HG02938 (cell line): ENCODE measurements around the gene PHLDB1.

Source experiments
- ATAC-seq: cut with Tn5 transposase; IDR thresholded peaks from one replicate; pipeline ENCODE4 v1.9.1; 2021; ENCODE audit warnings: mild to moderate bottlenecking, moderate library complexity; ENCODE audit not compliant: unreplicated experiment

Gene PHLDB1

GRCh38 chr11:118621784-118622375, 14.5 kb downstream of the PHLDB1 start:
- ATAC-seq, result no peak

DNA sequence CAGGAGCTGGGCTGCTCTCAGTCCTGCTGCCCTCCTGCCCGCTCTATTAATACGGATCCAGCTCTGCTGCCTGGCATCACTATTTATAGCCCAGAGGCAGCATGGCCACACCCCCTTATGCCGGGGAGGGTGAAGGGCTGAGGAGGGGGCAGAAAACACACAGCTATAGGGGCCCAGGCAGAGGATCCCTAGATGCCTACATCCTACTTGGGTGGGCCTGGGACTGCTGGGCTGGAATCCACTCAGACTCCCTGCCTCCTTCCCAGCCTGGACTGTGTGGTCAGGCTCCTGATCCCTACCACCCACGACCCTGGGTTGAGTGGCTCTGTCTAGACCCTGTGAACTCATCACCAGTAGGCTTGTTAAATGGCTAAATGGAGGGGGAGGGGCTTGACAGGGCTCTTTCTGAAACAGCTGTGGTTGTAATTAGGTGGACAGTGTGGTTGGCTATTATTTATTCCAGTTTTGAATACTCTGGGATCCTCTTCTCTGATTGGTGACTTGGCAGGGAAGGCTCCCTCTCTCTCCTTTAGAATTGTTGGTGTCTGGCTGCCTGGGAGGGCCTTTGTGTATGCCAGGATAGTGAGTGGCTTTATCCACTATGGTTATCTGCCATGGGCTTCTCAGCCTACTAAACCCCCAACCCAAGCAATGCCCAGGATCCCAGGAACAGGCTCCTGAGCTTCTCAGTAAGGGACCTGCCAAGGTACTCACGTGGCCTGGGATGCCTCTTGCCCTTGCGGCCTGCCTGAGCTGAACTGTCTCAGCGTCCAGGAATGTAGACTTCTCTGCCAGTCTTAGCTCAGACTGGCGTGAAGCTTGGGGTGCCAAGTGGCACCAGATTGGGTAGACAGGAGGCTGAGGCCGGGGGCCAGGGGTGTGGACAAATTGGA, 15.2 kb downstream of the PHLDB1 start:
- ATAC-seq, result no peak

DNA sequence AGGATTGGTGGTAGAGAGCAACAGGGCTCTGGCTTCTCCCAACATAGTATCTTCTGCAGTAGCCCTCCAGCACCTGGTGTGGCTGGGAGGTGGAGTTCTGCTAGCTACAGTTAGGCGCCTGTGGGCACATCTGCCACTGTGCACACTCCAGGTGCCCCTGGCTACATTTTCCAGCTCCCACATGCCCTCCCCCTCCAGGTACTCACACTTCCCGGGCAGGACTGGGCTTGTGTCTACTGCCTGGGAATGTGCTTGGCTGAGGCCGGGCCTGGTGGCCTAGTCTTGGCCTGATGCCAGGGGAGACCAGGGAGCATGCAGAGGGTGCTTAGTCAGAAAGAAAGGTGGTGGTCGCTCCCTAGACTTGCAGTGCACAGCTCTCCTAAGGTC, 15.8 kb downstream of the PHLDB1 start:
- ATAC-seq, result no peak

DNA sequence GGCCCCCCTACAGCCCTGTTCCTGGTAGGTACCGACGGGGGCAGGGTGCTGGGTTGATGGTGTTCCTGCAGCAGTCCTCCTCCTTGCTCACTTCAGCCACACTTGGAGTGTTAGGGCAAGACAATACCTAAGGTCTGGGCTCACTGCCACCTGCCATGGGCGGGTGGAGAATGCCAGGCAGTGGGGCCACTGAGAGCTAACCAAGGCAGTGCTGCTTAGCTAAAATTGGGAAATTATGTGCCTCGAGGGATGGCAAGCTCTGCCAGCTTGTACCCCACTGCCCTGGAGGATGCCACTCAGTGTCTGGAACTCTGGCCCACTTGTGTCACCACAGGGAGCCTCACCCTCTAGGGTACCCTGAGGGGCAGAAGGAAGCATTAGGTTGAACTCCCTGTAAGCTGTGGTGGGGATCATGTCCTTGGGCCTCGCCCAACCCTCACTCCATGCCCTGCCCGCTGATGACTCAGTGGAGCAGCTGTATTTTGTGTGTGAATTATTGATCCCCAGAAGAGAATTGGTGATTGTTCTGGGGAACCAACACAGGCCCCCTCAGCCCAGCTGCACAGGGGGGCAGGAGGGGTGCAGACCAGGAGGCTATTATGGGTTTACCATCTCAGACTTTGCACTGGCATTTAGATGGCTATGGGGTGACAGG, 17.7 kb downstream of the PHLDB1 start:
- ATAC-seq, result no peak

GRCh38 chr11:118625976-118626375, 18.6 kb downstream of the PHLDB1 start:
- ATAC-seq, result no peak

DNA sequence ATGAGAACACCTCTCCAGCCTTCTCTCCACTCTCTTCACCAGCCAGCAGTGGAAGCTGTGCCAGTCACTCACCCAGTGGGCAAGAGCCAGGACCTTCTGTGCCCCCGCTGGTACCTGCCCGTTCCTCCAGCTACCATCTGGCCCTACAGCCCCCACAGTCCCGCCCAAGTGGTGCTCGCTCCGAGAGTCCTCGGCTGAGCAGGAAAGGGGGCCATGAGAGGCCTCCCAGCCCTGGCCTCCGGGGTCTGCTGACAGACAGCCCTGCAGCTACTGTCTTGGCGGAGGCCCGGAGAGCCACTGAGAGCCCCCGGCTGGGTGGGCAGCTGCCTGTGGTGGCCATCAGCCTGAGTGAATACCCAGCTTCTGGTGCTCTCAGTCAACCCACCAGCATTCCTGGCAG, 20.2 kb downstream of the PHLDB1 start:
- ATAC-seq, result no peak

DNA sequence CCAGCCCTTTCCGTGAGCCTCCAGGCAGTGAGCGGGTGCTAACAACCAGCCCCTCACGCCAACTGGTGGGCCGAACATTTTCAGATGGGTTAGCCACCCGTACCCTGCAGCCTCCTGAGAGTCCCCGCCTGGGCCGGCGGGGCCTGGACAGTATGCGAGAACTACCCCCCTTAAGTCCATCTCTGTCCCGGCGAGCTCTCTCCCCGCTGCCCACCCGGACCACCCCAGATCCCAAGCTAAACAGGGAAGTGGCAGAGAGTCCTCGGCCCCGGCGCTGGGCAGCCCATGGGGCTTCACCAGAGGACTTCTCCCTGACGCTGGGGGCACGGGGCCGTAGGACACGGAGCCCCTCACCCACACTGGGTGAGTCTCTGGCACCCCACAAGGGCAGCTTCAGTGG, 20.6 kb downstream of the PHLDB1 start:
- ATAC-seq, result no peak

DNA sequence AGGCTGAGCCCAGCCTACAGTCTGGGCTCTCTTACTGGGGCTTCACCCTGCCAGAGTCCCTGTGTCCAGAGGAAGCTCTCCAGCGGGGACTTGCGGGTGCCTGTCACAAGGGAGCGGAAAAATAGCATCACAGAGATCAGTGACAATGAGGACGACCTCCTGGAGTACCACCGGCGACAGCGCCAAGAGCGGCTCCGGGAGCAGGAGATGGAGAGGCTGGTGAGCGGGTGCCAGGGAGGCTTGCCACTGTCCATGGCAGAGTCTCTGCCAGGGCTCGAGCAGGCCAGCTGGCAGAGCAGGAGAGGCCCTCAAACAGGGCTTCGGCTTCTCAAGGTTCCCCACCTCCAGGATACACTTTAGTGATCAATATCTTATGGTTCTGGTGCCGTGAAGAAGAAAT, 21.0 kb downstream of the PHLDB1 start:
- no peak for ATAC-seq

- no peak for ATAC-seq
Measured at GRCh38 chr11:118628861-118629549, 21.6 kb downstream of the PHLDB1 start.

GRCh38 chr11:118629761-118630661, 22.6 kb downstream of the PHLDB1 start:
- no peak for ATAC-seq

DNA sequence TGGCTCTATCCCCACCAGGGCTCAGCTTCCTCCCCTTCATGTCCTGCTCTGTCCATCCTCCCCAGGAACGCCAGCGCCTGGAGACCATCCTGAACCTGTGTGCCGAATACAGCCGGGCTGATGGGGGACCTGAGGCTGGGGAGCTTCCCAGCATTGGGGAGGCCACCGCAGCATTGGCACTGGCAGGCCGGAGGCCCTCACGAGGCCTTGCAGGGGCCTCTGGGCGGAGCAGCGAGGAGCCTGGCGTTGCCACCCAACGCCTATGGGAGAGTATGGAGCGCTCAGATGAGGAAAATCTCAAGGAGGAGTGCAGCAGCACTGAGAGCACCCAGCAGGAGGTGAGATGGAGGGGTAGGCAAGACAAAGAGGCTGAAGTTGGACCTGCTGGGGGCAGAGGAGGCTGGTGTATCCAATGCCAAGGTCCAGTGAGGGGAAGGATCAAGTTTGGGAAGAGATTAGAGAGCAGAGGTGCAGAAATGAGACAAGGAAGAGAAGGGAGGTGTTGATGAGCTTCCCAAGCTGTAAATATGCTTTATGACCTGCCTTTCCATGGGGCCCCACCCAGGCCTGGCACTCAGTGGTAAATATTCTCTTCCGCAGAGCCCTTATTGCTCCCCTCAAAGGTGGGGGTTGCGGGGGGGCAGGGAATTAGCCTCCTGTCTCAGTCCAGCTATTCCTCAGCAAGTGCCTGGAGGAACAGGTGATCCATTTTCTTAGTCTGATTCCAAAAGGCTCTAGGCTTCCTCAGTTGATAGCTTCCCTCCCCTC, 23.9 kb downstream of the PHLDB1 start:
- no peak for ATAC-seq

- no peak for ATAC-seq
Measured at GRCh38 chr11:118632577-118633318, 25.3 kb downstream of the PHLDB1 start.

- no peak for ATAC-seq
Measured at GRCh38 chr11:118633319-118633690, 25.9 kb downstream of the PHLDB1 start.

- no peak for ATAC-seq
Measured at GRCh38 chr11:118633979-118634378, 26.6 kb downstream of the PHLDB1 start.

DNA sequence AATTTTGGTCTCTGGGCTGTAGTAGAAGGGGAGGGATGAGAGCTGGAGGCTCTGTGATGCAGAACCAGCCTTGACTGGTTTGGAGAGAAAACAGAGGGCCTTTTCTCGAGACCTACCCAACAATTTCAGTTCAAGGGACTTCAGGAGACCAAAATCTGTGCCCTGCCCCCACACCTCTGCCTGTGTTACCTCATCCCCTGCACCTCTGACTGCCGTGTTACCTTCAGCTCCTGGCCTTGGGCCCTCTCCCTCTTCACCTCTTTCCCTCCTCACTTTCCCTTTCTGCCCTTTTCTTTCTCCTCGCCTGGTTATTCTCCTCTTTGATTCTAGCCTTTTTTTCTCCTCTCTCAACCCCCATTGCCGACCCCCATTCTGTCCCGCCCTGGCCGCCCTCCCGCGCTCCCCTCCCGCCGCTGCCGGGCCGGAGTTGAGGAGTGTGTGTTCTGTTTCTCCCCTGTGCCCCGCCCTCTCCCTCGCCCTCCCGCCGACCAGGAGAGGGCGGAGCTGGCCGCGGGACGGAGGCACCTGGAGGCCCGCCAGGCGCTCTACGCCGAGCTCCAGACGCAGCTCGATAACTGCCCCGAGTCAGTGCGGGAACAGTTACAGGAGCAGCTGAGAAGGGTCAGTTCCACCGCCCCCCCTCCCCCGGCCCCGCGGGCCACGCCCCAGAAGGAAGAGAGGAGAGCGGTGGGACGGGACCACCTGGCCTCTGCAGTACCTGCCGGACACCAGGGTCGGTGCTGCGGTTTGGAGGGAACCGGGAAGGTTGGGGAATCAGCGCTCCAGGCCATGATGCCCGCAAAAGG, 27.2 kb downstream of the PHLDB1 start:
- ATAC-seq, result no peak

DNA sequence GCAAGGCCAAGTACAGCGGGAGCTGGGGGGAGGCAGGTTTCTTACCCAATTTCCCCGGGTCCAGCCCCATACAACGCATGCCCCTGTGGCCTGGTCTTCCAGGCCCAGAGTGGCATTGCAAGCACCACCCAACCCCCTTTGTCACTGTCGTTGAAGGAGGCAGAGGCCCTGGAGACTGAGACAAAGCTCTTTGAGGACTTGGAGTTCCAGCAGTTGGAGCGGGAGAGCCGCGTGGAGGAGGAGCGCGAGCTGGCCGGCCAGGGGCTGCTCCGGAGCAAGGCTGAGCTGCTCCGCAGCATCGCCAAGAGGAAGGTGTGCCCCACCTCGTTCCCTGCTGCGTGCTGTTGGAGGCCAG, 27.8 kb downstream of the PHLDB1 start:
- ATAC-seq, result no peak

DNA sequence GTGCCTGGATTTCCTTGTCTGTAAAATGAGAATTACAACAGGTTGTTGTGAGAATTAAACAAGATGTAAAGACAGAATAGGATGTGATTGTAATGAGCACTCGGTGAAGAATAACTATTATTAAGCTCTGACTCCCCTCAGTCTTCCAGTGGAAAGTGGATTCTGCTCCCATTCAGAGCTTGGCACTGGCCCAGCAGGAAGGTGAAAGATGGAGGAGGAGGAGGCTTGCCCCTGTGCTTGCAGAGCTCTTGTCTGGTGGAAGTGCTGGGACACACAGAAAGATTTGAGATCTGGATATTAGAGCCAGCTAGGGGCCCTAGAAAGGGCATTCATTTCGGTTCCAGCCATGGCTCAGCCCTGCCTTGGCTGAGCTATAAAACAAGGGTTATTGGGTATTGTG, 28.2 kb downstream of the PHLDB1 start:
- ATAC-seq, result no peak

DNA sequence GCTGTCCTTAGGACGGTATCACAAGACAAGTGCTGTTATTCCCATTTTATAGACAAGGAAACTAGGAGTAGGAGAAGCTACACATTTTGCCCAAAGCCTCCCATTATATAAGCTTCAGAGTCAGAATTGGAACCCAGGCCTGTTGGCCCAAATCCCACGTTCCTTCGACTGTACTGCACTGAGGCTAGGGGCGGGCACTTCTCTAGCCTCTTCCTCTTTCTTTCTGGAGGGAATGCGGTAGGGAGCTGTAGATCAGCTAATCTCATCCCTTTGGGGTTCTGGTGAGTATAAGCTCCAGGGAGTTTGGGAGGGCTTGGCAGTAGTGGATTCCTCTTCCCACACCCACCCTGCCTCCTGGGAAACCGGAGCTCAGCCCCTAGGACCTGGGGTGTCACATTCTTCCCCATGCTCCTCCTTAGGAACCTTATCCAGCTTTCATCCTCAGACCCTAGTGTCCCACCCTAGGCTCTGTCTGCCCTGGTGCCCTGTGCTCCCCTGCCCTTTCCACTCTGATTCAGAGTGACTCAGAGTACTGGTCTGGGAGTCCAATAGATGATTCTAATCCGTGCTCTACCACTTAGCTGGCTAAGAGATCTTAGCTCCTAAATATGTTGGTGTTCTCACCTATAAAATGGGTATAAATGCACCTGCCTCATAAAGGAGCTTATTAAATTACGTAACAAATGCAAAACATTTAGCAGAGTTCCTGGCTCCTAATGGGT, 29.3 kb downstream of the PHLDB1 start:
- no peak for ATAC-seq
